NK-92 treated with Interleukin-12 subunit alpha and Interleukin-12 subunit beta, amount 100 ng/mL, for 24 hours (cell line): ENCODE measurements around the gene SNX12.
"Not testable (repeated sequence)": the region's sequence is repeated elsewhere in the genome, so short reads cannot be mapped to it uniquely, and the experiment has no call there.

Source experiments
- DNase-seq: peaks from one replicate; lab custom pipeline; 2025; lab: John Stamatoyannopoulos, UW

Gene SNX12

GRCh38 chrX:71091263-71091662 lies 23.1 kb upstream of the SNX12 start:
- no peak for DNase-seq

GRCh38 chrX:71085900-71086299 lies 17.8 kb upstream of the SNX12 start:
- DNase-seq = no peak

GRCh38 chrX:71082822-71083221 lies 14.7 kb upstream of the SNX12 start:
- no peak for DNase-seq

DNA sequence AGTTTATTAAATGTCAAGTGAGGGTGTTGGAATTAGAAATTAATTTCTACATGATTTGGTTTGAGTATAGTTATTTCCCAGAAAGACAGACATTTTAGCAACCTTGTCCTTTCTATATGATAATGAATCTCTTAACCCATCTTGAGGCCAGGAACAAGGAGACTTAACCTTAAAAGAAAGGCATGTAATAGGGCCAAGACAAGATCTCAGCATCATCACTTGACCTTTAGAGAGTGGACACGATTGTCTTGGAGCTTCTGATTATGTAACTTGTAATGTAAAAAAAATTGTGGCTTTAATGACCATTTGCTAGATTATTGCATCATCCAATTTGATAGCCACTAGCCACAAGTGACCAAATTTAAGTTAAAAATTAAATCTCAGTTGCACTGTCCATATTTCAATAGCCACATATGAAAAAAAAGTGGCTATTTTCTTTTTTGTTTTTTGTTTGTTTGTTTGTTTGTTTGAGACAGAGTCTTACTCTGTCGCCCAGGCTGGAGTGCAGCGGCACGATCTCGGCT lies 14.1 kb upstream of the SNX12 start:
- no peak for DNase-seq

DNA sequence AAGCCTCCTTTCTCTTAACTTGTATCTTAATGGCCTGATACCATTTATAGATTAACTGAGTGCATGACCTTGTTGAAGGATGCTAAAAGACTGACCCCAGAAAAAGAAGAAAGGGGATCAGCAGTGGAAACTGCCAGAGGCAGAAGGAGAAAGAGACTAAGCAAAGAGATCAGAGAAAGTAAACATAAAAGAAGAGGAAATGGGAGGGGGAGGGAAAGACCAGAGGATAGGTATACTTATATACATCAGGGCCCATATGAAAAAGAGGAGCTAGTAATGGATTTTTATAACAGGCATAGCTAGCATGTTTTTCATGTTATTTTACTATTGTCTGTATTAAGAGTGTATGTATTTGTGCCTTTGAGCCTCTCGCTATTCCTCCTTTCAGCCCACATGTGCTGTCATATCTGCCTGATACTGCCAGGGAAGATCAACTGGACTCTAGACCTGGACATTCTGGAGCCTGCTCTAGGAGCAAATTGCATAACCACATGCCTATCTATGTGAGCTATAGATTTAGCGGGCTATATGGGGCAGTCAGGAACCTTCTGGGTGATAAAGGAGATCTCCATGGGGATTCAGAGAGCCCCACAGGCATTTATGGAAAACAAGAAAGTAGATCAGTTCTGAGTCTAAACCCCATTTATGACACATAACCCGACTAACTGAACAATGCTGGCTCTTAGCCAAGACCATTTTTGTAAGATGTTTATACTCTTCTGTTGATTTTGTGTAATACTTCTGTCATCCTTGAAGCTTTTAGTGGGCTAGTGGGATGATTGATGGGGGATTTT lies 13.4 kb upstream of the SNX12 start:
- no peak for DNase-seq

DNA sequence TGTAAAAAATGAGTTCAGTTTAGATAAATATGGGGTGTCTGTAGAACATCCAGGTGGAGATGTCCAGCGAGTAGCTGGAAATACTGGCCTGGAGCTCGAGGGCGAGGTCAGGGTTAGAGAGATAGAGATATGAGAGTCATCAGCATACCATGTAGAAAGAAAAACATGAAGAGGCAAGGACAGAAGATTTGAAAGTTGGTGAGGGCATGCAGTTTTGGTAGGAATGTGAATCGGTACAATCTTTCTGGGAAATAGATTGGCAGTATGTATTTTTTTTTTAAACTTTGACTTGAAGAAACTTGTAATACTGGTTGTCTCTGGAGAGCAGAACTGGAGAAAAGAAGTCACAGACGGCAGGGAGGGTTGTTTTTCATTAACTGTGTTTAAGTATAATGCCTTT lies 2.4 kb upstream of the SNX12 start:
- DNase-seq = no peak

GRCh38 chrX:71067712-71068043 lies 456 bp downstream of the SNX12 start:
- DNase-seq = no peak

- DNase-seq = no peak
These were observed 1.0 kb downstream of the SNX12 start for GRCh38 chrX:71067089-71067488.

DNA sequence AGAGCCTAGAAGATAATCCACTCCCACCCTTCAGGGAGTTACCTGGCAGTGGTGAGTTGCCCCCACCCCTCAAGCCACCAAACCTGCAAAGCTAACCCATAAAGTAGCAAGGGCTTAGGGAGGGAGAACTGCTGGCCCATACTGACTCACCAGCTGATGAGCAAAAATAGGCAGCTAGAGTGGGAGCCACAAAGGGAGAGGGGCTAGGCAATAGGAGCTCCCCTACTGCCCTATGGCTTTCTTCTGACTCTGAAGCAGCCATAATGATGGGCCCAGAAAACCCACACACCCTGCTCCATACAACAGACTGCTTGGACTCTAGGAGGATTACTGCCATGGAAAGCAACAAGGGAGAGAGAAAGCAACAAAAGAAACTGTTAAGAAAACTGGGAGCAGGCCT lies 8.0 kb downstream of the SNX12 start:
- no peak for DNase-seq

GRCh38 chrX:71057848-71058530 lies 10.1 kb downstream of the SNX12 start:
- DNase-seq = no peak

GRCh38 chrX:71056867-71057266 lies 11.3 kb downstream of the SNX12 start:
- no peak for DNase-seq

DNA sequence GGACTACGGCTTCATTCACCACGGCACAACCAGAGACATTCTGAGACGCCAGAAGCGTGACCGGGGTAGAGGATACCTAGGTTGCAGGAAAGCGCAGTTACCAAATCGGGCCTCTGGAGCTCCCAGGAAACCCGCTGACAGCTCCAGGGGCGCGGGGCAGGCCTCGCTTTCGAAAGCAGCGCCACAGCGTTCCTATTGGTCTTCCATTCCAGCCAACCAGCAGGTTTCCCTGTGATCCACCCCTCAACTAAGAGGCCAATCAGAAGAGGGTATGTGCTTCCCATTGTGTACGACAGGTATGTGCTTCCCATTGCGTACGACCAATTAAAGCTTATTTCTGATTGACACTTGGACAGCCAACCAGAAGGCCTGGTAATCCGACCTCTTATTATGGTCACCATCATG lies 14.9 kb downstream of the SNX12 start:
- DNase-seq = no peak

- DNase-seq = no peak
These were observed 15.4 kb downstream of the SNX12 start for GRCh38 chrX:71052721-71053120.

- not testable (repeated sequence) for DNase-seq
These were observed 20.2 kb downstream of the SNX12 start for GRCh38 chrX:71047891-71048290.

GRCh38 chrX:71017396-71017939 lies 50.7 kb downstream of the SNX12 start:
- no peak for DNase-seq
